SW480 (cell line): ENCODE measurements around the gene TM9SF3.

Experiments
- DNase-seq: peaks from one replicate; pipeline ENCODE4 v3.0.0-alpha.2; 2016; ENCODE audit warnings: low spot score

The TM9SF3 gene

GRCh38 chr10:96586419-96587263, at the start of gene TM9SF3:
TSS of gene TM9SF3 (minus strand) at chr10:96587012. CDS start at chr10:96586835, 177 bp downstream.
- DNase-seq: peak; percentile 85

GRCh38 chr10:96636551-96636950, 49.7 kb upstream of the TM9SF3 start:
- no peak for DNase-seq

GRCh38 chr10:96632974-96633710, 46.3 kb upstream of the TM9SF3 start:
- no peak for DNase-seq

- DNase-seq: no peak
These were observed 40.5 kb upstream of the TM9SF3 start for GRCh38 chr10:96627292-96627691.

GRCh38 chr10:96626795-96627194, 40.0 kb upstream of the TM9SF3 start:
- no peak for DNase-seq

- no peak for DNase-seq
These were observed 38.4 kb upstream of the TM9SF3 start for GRCh38 chr10:96625173-96625572.

GRCh38 chr10:96622013-96622787, 35.4 kb upstream of the TM9SF3 start:
- no peak for DNase-seq

GRCh38 chr10:96619796-96620773, 33.3 kb upstream of the TM9SF3 start:
- no peak for DNase-seq

- DNase-seq: no peak
These were observed 32.3 kb upstream of the TM9SF3 start for GRCh38 chr10:96619120-96619519.

GRCh38 chr10:96618653-96619052, 31.8 kb upstream of the TM9SF3 start:
- DNase-seq: no peak

GRCh38 chr10:96616961-96617360, 30.1 kb upstream of the TM9SF3 start:
- no peak for DNase-seq

GRCh38 chr10:96614515-96614914, 27.7 kb upstream of the TM9SF3 start:
- peak; percentile 25 for DNase-seq

- DNase-seq: no peak
These were observed 26.8 kb upstream of the TM9SF3 start for GRCh38 chr10:96613576-96613975.

- no peak for DNase-seq
These were observed 25.4 kb upstream of the TM9SF3 start for GRCh38 chr10:96612055-96612830.

- peak; percentile 30 for DNase-seq
These were observed 24.0 kb upstream of the TM9SF3 start for GRCh38 chr10:96610817-96611216.

GRCh38 chr10:96609510-96609909, 22.7 kb upstream of the TM9SF3 start:
- DNase-seq: no peak

- no peak for DNase-seq
These were observed 22.0 kb upstream of the TM9SF3 start for GRCh38 chr10:96608805-96609204.

- DNase-seq: no peak
These were observed 21.4 kb upstream of the TM9SF3 start for GRCh38 chr10:96608262-96608661.

GRCh38 chr10:96606946-96607345, 20.1 kb upstream of the TM9SF3 start:
- no peak for DNase-seq

- peak; percentile 48 for DNase-seq
These were observed 19.4 kb upstream of the TM9SF3 start for GRCh38 chr10:96606216-96606615.
